GM12801 (cell line): ENCODE measurements around the gene DBT.

Source experiments
- TF ChIP-seq, protein P1 (sequence below): IDR thresholded peaks from one replicate; pipeline ENCODE4 v1.5.1; 2011; ENCODE audit warnings: control low read depth; ENCODE audit not compliant: insufficient read length; ENCODE audit errors: extremely low read depth

DBT gene

DNA sequence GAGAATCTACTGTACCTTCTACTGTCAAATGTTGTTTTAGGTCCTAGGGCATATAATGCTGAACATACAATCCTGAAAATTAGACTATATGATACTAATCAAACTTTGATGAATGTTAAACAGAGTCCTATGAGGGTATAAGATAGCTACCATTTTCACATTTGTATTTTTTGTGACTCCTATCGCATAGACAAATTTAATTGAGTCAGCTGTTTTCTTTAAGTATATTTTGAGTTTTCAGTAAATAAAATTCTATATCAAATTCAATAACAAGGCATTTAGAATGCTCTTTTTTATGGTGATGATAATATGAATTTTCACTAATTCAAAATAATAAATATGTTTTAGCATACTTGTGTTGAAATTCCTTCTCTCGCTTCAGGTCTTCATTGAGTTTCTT, 81.6 kb downstream of the DBT start:
- TF ChIP-seq, protein P1, sequence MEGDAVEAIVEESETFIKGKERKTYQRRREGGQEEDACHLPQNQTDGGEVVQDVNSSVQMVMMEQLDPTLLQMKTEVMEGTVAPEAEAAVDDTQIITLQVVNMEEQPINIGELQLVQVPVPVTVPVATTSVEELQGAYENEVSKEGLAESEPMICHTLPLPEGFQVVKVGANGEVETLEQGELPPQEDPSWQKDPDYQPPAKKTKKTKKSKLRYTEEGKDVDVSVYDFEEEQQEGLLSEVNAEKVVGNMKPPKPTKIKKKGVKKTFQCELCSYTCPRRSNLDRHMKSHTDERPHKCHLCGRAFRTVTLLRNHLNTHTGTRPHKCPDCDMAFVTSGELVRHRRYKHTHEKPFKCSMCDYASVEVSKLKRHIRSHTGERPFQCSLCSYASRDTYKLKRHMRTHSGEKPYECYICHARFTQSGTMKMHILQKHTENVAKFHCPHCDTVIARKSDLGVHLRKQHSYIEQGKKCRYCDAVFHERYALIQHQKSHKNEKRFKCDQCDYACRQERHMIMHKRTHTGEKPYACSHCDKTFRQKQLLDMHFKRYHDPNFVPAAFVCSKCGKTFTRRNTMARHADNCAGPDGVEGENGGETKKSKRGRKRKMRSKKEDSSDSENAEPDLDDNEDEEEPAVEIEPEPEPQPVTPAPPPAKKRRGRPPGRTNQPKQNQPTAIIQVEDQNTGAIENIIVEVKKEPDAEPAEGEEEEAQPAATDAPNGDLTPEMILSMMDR: no peak

DNA sequence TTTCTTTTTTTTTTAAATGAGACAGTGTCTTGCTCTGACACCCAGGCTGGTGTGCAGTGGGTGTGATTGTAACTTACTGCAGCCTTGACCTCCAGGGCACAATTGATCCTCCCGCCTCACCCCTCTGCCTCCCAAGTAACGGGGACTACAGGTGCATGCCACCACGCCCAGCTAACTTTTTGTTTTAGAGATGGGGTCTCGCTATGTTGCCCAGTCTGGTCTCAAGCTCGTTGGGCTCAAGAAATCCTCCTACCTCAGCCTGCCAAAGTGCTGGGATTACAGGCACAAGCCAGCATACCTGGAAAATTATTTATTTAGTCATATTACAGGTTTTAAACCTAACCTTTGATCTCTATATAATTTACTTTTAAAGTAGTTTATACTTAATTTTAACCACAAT, 84.9 kb downstream of the DBT start:
- TF ChIP-seq, protein P1: no peak

DNA sequence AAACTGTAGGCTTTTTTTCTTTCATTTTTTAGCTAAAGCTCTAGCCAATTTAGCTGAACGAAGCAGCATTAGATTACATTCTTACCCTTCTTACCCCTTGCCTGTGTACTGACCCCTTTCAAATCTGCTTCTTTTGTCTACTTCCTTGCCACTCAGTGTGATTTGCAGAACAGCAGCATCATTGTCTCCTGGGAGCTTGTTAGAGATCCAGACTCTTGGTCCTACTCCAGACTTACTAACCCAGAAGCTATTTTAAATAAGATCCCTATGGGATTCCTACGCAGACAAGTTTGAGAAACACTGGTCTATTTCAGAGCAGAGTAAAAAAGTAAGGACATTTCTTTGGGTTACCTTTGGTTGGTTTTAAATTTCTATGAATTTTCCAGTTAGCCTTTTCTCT, 85.4 kb downstream of the DBT start:
- TF ChIP-seq, protein P1: no peak

DNA sequence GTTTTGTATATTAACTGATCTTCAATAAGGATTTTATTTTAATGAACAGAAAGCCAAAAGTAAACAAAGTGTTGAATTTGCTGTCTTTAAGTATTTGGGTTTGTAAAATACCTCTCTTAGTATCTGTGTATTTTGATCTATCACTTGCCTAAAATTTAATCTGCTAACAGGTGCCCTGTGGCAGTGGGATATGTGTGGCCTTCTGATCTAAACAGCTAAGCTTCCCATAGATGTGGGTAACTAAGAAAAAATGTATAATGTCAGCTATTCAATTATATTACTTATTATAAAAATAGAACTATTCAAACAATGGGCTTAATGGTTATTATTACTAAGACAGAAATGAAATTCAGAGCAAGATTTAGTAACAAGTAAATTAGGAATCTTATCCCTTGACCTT, 86.8 kb downstream of the DBT start:
- TF ChIP-seq, protein P1: no peak

DNA sequence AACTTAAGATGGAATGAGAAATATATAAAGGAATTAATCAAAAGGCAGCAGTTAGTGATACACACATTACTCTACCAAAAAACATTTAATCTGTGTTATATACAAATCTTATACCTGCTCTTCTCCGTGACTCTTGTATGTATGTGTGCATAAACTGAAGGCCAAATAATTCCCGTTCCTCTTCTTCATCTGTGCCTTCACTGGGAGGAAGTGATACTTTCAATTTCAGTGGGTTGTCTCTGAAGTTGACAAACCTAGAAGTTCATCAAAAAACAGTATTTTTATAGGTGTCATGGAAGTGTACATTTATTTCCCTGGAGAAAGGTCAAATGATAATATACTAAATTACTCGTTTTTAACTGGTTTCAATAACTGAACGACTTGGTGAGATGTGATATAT, 97.4 kb downstream of the DBT start:
- TF ChIP-seq, protein P1: no peak

DNA sequence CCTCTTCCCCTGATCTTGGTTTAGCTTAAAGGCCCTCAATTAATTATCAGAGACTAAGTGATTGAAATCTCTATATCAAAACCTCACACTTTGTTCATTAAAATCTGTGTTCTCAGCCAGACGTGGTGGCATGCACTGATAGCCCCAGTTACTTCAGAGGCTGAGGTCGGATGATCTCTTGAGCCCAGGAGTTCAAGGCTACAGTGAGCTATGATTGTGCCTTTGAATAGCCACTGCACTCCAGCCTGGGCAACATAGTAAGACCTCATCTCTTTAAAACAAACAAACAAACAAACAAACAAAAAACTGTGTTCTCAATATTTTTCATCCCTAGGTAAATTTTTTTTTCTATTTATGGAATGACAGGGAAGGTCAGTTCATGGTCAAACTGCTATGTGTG, 98.0 kb downstream of the DBT start:
- TF ChIP-seq, protein P1: no peak

DNA sequence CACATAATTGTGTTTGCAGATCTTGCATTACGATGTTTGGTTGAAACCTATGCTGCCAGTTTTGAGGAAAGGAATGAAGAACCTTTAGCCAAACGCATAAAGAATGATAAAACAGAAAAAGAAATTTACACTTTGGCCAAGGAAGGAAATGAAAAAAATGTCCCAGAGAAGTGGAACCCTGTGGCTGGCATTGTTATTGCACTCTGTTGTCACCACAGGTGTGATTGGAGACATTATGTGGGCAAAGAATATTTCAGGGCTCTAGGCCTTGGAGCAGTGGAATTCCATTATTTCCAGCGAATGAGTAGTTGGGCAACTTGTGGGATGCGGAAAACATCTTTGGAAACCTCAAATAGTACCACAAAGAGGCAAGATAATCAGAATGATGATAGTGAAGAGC, 101.8 kb downstream of the DBT start:
- TF ChIP-seq, protein P1: no peak

DNA sequence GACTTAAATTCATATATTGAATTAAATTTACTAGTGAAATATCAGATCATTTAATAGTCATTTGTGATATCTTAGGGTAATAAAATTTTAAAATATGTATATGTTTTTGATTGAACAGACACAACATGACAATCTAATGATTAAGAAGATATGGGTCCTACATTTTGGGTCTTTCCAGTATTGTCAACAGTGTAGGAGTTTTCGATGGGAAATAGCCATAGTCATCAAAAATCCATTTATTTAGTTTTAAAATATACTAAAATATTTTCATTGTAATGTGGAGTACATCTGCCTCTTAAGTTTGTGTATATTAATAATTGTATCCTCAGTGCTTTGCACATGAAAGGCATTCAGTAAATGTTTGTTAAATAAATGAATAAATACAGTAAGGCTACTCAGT, 102.7 kb downstream of the DBT start:
- TF ChIP-seq, protein P1: no peak
